Ammon's horn (tissue), 1 donor: ENCODE data around the gene NRROS.

Experiments used
- DNase-seq: peaks from one replicate; pipeline ENCODE4 v3.0.0-alpha.2; 2016; ENCODE audit warnings: low spot score

NRROS gene

DNA sequence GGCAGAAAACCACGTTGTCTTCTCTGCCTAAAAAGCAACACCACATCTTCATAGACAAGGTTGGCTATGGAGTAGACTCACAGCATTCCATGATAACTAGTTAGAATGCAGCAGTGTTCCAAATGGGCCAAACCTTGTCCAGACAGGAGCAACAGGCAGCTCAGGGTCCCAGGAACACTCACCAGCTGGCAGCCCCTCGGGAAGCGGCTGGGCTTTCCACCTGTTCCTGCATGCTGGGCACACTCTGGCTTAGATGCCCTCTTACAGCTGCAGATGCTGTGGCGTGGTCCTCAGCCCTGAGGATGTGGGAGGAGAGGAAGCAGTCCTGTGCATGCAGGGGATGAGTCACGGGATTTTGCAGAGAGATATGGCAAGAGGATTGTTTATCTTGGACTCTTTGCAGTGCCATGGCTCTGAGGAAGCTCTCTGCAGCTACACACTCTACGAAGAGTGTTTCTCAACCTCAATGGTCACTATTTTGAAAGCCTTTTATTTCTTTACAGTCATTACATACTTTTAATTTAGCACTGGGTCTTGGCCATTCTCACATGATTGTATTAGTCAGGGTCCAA lies 11.3 kb downstream of the NRROS start:
- DNase-seq, result peak; percentile 36

DNA sequence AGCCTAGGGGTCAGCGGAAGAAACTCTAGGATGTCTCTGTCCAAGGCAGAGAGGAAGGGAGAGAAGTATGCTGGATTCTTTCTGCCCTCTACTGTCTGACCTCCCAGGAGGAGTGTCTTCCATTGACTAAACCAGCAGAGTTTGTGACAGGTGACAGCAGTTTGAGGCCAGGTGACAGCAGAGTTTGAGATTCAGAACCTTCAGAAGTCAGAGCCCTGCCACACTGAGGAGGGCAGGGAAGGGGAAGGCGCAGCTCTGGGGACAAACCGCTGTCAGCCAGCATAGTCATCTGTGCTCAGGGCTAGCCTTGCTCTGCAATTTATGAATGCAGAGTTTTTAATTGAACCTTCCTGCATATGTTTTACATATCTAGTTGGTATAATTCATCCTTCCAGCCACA lies 12.3 kb downstream of the NRROS start:
- no peak for DNase-seq

DNA sequence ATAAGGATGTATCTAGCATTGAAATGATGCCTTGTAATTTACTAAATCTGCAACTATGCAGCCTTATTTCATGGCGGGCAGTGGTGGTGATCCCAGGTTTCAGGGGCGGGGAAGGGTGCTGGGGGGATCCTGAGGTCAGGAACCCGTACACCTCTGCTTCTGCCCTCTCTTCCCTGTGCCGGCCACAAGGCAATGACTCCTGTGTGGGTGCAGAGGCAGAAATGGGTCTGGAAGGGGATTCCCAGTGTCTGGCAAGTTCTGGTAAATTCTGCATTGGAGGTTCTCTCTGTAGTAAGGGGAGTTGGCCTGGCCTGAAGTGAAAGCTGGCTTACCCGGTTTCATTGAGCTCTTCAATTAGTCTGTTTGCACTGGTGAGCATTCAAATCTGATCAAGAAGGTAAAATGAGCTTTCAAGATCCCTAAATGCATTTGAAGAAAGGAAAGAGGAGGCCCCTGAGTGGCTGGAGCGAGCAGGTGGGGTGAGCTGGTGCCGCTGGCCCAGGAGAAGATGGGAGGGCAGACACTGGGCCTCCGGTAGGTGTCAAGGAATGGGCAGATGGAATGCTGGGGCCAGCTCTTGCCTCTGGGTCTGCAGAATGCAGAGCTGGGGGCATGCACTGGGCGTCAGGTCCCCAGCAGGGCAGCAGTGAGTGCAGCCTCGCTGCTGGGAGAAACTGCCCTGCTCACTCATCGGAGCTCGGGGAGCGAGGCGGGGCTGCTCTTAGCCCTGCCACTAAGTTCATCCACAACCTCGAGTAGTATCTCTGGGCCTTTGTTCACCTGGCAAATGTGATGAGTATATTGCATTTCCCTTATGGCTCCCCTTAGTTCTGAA lies 13.7 kb downstream of the NRROS start:
- DNase-seq, result no peak

DNA sequence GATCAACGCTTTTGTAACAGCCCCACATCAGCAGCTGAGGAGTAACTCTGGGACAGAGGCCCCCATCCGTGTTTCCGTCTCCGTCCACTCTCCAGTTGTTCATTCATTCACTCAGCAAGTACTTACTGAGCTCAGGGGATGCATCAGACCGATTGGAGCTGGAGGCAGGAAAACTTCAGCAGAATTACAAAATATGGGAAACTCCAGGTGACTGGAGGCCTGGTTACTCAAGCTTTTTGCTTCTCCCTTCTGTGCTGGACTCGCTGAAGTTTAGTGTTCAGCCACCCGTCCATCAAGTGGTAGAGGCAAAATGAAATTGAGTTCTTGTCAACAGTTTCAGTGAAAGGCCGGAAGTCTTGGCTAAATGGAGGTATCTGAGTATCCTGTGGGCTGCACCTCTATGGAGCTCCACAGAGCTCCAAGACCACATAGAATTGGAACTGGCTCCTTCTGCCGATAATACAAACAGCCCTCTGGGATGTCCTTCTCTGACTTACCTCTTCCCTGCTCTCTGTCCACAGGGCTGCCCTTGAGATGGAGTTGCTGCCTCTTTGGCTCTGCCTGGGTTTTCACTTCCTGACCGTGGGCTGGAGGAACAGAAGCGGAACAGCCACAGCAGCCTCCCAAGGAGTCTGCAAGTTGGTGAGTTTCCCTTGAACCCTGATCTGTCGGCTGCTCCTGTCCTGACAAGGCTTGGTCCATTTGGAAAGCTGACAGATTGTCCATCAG lies 14.7 kb downstream of the NRROS start:
- DNase-seq, result no peak

DNA sequence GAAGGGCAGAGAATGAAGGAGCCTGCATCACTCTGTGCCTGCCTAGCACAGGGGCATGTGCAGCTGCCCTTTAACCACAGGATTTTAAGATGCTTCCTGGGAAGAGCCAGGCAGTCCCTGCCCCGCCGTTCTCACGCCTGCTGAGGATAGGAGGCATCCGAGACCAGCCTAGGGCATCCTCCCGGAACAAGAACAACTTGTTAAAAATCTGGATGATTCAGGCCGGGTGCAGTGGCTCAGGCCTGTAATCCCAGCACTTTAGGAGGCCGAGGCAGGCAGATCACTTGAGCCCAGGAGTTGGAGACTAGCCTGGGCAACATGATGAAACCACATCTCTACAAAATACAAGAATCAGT lies 15.2 kb downstream of the NRROS start:
- no peak for DNase-seq

DNA sequence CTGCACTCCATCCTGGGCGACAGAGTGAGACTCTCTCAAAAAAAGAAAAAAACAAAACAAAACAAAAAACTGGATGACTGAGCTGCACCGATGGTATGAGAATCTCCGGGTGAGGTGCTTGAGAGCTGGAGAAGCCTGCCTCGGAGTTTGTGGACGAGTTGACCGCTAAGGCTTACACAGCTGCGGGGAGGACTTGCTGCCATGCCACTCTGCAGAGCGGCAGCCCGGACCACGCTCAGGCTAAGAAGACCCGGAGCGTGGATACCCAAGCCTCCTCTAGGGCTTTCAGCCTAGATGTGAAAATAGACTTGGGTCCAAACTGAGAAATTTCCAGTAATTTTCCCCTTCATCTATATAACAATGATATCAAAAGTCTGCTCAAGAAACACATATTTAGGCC lies 16.0 kb downstream of the NRROS start:
- DNase-seq, result no peak

DNA sequence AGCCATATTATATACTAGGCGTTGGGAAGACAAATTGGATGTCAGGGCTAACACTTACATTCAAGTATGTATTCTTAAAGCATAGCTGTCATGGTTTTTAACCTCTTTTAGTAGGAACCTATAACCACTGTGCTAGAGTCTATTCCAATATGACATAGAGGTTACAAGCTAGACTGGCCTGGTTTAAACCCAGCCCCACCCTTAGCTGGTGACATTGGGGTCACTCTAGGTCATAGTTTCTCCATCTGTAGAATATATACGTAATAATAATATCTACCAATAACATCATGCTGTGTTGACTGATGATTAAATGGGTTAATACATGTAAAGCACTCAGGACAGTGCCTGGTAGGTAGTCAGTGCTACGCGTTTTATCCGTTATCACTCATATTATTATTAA lies 16.7 kb downstream of the NRROS start:
- no peak for DNase-seq

DNA sequence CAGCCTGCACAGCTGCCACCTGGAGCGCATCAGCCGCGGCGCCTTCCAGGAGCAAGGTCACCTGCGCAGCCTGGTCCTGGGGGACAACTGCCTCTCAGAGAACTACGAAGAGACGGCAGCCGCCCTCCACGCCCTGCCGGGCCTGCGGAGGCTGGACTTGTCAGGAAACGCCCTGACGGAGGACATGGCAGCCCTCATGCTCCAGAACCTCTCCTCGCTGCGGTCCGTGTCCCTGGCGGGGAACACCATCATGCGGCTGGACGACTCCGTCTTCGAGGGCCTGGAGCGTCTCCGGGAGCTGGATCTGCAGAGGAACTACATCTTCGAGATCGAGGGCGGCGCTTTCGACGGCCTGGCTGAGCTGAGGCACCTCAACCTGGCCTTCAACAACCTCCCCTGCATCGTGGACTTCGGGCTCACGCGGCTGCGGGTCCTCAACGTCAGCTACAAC lies 20.4 kb downstream of the NRROS start:
- DNase-seq, result no peak

DNA sequence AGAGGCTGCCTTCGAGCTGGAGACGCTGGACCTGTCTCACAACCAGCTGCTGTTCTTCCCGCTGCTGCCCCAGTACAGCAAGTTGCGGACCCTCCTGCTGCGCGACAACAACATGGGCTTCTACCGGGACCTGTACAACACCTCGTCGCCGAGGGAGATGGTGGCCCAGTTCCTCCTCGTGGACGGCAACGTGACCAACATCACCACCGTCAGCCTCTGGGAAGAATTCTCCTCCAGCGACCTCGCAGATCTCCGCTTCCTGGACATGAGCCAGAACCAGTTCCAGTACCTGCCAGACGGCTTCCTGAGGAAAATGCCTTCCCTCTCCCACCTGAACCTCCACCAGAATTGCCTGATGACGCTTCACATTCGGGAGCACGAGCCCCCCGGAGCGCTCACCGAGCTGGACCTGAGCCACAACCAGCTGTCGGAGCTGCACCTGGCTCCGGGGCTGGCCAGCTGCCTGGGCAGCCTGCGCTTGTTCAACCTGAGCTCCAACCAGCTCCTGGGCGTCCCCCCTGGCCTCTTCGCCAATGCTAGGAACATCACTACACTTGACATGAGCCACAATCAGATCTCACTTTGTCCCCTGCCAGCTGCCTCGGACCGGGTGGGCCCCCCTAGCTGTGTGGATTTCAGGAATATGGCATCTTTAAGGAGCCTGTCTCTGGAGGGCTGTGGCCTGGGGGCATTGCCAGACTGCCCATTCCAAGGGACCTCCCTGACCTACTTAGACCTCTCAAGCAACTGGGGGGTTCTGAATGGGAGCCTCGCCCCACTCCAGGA lies 21.1 kb downstream of the NRROS start:
- no peak for DNase-seq

DNA sequence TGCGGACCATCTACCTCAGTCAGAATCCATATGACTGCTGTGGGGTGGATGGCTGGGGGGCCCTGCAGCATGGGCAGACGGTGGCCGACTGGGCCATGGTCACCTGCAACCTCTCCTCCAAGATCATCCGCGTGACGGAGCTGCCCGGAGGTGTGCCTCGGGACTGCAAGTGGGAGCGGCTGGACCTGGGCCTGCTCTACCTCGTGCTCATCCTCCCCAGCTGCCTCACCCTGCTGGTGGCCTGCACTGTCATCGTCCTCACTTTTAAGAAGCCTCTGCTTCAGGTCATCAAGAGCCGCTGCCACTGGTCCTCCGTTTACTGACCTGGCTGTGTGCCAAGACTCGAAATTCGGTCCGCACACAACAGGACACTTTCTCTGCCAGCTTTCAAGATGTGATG lies 21.9 kb downstream of the NRROS start:
- no peak for DNase-seq

DNA sequence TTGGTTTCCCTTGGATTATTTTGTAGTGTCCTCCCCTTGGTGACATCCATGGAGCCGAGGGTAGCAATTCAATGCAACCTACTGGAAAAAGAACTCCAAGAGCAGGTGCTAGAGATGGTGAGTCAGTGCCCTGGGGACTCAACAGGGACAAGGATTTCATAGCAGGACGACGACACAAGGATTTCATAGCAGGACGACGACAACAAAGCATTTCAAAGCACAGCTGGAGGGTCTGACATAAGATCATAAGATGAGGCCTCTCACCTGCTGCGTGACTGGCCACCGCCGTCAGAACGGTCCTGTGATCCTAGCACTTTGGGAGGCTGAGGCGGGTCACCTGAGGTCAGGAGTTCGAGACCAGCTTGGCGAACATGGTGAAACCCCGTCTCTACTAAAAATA lies 22.5 kb downstream of the NRROS start:
- DNase-seq, result no peak

DNA sequence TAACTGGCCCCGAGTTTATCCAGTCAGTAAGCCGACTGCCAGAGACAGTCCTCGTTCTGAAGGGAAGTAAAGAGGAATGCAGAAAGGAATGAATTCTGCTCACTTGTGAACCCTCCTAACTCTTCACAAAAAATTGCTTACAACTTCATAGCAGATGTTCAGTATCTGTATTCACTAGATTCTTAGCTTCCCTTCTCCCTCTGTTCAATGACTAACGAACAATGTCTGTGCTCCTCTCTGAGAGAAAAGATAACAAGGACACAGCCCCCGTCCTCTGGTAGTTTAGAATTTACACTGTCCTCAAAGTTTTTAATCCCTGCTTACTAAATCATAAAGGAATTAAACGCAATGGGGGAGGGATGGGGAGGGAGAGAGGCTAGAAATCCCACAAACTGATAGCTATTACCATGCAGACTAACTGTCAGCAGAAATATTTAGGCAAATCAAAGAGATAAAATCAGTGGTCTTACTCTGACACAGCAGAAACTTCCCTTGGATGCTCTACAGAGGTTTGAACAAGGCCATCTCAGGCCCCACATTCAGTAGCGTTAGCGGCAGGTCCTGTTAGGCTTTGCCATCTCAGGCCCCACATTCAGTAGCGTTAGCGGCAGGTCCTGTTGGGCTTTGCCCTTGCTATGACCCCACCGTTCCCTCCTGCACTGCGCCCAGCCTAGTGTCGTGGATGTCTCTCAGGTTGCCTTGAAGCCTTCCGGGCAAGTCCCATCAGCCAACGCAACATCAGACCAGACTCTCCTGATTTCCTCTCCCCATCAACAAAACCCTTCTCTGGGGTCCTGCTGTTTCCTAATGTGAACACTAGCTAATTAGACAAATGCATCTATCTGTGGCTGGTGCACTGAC lies 23.4 kb downstream of the NRROS start:
- no peak for DNase-seq

DNA sequence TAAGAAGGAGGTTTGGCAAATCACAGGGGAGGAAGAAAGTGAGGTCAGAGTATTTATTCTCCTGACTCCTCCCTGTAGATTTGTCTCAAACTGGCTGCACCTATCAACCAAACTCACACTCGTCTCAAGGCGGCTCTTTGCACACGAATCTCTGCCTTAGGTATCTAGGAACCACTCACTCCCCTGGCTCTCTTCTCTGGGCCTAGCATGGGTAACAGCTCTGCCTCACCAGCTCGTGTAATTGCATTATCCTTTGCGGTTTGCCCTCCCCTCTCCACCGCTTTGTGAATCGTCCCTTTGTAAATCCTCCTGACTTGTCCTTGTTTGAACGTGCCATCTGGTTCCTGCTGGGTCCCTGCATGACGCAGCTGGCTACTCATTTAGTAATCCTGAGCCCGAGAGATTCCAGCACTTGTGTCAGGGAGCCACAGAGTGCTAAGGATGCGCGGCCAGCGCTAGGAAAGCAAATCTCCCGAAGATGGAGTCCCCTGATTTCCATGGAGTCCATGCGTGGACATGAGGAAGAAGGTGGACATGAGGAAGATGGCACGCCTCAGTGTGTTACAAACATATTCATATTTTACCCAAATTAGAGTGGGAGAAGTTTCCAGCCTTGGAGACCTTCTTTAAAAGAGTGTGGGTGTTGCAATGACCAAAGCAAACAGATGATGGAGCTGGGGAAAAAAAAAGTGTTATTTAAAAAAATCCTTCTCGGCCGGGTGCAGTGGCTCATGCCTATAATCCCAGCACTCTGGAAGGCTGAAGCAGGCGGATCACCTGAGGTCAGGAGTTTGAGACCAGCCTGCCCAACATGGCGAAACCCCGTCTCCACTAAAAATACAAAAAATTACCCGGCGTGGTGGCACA lies 26.7 kb downstream of the NRROS start:
- DNase-seq, result peak; percentile 73

DNA sequence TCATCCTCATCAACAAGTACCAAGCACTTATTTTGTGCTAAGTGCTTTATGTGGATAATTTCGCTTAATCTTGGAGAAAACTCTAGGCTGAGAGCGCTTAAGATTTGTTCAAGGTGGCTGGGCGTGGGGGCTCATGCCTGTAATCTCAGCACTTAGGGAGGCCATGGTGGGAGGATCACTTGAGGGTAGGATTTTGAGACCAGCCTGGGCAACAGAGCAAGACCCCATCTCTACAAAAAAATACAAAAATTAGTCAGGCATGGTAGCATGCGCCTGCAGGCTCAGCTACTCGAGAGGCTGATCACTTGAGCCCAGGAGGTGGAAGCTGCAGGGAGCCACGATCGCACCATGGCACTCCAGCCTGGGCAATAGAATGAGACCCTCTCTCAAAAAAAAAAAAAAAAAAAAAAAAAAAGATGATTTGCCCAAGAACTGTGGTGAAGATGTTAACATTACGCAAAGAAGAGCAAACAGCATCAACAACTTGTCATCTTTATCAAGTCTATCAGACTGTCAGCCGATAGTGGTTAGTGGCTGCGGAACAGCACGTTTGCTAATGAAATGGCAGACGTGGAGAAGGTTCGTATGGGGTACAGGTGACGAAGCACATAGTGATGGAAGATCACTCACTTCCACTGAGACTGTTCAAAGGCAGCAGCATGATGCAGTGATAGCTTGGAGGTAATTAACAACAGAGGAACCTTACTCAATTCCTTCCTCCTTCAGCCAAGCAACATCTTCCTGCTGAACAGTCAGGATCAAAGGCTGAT lies 27.7 kb downstream of the NRROS start:
- DNase-seq, result no peak

DNA sequence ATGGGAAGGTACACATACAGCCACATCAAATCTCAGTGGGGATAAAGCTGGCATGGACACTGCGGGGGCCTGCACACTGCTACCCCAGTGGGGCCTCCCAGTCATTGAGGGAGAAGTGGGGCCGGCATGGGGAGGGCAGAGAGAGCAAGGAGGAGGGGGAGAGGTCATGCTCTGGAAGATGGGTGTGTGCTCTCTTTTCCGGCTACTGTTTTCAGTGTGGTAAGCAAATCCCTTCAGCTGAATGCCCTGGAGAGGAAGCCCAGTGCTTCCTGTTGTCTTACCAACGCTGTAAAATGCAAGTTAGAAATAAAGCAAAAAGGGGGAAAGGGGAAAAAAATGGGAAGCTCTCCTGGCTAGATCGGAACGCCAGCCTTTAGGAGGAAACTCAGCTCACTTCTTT lies 30.8 kb downstream of the NRROS start:
- DNase-seq, result peak; percentile 11

DNA sequence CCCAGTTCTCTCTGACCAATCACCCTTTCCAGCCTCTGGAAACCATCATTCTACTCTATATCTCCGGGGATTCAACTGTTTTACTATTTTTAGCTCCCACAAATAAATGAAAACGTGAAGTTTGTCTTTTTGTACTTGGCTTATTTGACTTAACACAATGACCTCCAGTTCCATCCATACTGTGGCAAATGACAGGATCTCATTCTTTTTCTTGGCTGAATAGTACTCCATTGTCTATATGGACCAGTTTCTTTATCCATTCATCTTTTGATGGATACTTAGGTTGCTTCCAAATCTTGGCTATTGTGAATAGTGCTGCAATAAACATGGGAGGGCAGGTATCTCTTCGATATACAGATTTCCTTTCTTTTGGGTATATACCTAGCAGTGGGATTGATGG lies 34.1 kb downstream of the NRROS start:
- no peak for DNase-seq

DNA sequence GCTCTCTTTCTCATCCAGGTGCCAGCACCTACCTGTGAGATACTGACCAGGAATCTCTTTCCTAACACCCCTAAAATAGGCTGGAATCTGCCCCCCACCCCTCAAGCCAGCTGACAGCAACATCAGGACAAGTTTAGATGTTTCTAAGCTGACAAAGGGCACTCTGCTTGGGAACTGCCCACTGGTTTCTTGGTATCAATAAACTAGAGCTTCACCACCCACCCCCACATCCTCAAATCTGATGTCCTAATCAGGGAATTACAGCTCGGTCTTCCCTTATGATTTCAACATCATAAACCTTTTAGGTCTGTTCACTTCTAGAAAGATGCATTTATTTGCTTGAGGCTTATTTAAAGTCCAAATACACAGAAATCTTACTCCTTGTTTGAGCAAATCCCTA lies 37.9 kb downstream of the NRROS start:
- no peak for DNase-seq

DNA sequence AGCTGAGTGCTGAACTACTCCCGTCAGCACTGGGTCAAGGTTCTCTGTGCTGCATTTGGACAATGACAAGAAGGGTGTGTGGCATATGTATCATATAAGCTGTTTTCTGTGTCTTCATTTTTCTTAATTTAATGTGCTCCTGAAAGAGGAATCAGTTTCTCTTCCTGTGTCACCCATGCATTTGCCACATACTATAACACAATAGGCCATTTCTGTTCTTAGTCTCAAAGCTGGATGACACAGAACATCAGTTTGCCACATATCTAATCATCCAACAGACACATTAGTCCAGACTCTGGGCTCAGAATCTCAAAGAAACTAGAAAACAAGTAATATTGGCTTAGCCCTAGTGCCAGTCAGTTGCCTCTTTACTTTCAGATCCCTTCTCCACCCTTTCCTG lies 38.4 kb downstream of the NRROS start:
- no peak for DNase-seq

DNA sequence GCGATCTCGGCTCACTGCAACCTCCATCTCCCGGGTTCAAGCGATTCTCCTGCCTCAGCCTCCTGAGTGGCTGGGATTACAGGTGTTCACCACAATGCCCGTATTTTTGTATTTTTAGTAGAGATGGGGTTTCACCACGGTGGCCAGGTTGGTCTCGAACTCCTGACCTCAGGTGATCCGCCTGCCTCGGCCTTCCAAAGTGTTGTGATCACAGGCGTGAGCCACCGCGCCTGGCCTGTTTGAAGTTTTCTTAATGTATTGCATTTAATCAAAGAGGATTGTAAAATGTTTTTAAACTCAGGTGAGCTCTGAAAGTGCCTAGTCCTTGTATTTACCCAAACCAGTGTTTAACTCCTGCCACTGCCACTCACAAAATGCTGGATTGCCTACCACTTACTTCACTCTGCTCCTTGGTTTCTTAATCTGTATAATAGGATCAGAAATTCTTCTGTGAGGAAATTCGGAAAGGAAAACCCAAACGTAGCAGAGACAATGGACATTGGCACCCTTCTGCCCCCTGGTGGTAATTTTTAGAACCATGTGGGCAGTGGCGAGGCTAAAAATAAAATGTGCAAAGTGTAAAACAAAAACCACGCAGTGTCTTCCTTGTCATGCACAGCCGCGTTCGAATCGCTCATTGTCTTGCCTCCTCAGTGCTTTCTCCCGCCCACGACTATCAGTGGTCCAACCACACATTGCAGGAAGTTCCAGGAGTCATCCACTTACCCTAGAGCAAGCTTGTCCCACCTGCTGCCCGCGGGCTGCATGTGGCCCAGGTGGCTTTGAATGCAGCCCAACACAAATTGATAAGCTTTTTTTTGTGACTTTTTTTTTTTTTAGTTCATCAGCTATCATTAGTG lies 45.3 kb downstream of the NRROS start:
- DNase-seq, result peak; percentile 70
